22Rv1 (cell line): Measurements from ENCODE around the gene ARHGAP23.

Source experiments
- CTCF ChIP-seq: fragments of 450-650 bp; IDR thresholded peaks from 2 replicates; pipeline ENCODE4 v1.5.1; 2017; ENCODE audit warnings: mild to moderate bottlenecking
- ZFX ChIP-seq: fragments of 450-650 bp; IDR thresholded peaks from 2 replicates; pipeline ENCODE4 v1.6.1; 2017; ENCODE audit warnings: antibody characterized with exemption, borderline replicate concordance

- TF ChIP-seq CTCF (no peak), ZFX (no peak)
Measured at GRCh38 chr17:38541281-38541680, 113.0 kb downstream of the ARHGAP23 start.
